Skin of body (tissue), 2 donors: ENCODE measurements around the gene BCAS1. TPM values are rescaled to one million over a fixed set of nuclear protein-coding genes. Genes with fewer than 3 reads are reported as not detected.
"Not testable (repeated sequence)": the region's sequence is repeated elsewhere in the genome, so short reads cannot be mapped to it uniquely, and the experiment has no call there.

Experiments used
- DNase-seq: peaks from one replicate; lab custom pipeline; 2025; lab: John Stamatoyannopoulos, UW
- total RNA-seq: library from RNA; depleted of rRNA; stranded (reverse); fragments of >200 nt; gene quantifications from one replicate; pipeline ENCODE4 v1.2.3, GENCODE V29; 2014

Gene BCAS1
- total RNA-seq, 1 donor from 2014 or later: 3.4 TPM

DNA sequence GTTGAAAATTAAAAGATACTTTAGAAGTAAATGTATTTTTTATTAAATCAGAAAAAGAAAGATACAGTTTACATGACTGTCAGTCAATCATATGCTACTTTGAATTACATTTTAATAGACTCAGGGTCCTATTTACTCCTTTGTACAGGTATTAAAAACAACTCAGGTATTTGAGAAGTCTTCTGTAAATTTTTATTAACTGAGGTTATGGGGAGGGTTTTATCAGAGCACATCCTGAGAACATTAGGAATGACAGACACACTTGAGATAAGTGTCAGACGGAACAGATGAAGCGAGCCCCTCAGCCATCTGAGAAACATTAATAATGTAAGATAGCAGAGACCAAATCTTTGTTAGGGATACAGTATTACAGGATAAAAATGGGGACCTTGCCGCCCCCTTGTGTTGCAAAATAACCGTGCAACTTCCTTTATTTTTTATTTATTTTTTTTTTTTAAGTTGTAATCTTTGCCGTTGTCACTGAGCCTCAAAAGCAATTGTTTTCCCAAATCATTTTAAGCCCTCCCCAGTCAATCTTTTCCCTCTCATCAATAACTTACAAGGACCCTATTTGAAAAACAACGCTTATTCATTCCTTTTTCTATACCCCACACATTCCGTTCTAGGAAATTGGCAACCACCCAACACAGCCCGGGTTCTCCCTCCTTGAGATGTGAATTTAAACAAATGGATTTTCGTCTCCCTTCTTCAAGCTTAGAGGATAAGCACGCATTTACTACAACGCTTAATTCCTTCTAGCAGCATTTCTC, 126.7 kb downstream of the BCAS1 start:
- peak; percentile 62 for DNase-seq

DNA sequence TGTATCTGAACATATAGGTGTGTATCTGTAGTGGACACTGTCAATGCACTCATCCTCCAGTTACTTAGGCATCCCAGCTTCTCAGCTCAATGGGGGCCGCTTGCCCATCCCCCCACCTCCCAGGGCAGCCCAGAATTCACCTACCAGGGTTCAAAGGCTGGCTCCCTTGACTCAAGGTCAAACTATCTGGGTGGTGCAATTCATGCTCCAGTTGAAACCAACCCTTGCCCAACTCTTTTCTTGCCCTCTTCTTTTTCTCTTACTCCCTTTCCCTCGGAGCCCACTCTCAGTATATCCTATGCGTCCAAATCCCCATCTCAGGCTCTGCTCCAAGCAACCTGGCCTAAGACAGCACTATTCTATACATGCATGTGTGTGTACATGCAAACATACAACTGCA, 127.4 kb downstream of the BCAS1 start:
- no peak for DNase-seq

DNA sequence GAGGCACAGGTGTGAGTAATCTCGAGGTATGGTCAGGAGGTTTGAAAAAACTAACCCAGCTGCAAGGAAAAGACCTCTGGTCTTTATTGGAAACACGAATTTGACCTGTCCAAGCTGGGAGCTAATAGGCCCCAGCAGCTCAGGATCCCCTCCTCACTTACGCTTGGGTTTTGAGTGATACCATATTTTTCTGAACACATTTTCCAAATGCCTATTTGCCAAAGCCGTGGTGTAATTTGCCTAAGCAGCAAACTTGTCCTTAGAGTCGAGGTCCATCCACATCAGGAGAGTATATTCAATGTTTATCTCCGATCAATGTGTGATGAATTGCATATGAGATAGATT, 128.0 kb downstream of the BCAS1 start:
- DNase-seq: no peak

DNA sequence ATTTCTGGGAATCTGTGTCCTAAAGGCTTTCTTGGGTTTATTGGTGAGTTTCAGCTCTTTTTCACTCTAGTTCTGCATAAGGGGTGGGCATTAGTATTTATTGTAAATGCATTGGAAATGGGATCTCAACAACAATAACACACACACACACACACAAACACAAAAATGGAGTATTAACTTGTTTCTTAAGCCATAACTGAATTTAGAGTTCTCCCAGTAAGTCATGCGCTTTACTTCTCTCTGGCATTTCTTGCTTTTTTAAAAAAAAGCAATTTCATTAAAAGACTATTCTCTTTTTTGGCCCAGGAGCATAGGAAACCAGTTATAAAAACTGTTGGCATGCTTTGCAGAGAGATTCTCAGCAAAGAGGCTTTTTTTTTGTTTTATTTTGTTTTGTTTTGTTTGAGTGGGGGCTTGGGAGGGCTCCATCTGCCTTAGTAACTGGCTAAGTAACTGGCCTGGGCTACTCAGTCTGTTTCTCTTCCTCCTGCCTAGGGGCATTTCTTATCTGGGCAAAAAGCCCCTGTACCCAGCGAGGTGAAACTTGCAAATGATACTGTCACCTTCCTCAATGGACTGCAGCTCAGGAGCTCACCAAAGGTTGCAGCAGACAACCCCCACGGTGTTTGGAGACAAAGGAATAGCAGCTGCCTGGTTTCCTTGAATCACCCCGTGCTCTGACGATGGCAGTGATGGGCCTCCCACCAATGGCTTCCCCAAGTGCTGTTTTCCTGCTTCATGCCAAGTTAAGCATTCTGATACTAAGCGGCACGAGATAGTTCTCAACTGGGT, 128.5 kb downstream of the BCAS1 start:
- no peak for DNase-seq

DNA sequence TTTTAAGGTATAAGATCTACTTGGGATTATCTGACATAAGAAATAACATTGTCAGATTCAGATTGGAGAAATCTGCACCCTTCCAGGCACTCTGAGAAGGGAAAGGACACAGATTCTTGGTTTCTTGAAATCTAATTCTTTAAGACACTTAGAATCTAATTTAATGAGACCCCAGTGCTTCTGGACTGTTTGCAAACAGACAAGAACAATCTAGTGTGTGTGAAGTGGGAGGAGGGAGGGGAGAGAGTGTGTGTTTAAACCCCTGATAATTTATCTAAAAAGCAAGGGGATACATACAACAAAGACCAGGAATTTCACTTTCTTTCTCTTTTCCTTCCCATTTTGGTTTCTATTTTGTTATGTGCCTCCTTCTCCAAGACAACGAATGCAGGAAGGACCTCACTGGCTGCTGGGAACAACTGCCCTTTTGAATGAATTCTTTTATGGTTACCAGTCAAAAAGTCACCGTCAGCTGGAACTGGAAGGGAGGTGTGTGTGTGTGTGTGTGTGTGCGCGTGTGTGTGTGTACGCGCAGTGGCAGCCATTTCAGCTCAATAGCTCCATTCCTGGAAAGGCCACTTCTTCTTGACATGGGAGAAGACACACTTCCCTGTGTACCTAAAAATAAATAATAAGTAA, 129.4 kb downstream of the BCAS1 start:
- peak; percentile 33 for DNase-seq

DNA sequence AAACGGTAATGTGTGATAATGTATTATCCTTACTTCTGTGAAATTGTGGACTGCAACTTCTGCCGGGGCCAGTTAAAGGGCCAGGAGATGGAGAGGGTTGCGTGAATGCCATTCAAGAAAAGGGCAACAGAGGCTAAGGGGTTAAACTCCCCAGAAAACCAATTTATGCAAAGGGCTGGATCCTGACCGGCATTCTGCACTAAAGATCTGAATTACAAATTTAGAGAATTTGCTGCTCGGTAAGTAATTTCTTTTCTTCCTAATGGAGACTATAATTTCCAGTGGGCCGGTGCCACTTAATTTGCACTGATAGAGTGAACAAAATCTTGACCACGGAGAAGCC, 130.1 kb downstream of the BCAS1 start:
- DNase-seq: no peak

DNA sequence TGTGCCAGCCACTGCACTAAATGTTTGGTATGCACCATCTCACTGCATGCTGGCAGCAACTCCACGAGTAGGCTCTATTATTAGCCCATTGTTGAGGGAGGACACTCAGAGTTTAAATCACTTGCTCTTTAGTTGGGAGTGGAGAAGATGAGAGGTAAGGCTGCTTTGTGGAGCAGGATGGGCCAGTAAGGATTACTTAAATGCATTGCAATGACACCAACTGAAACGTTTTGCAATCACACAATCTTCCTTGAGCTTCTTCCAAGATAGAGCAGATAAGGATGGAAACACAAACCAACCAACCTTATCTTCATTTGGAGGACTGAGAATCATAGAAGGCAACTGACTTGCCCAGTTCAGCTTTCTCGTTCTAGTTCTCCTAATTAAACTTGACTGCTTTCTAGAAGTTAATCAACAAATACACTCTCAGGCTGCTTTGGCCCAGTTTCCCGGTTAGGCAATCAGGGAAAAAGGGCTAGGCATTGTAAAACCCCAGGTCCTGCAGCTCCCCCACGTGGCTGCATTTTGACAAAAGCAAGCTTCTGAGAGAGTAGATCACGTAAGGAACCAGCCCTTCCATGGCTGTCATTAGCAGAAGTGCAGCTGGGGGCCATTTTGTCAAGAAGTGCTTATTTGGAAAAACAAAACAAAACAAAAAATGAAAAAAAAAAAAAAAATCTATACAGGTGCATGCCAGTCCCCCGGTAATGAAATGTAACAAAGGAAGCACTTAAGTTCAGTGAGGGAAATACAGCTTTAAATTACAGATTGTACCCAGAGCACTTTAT, 130.6 kb downstream of the BCAS1 start:
- peak; percentile 81 for DNase-seq

DNA sequence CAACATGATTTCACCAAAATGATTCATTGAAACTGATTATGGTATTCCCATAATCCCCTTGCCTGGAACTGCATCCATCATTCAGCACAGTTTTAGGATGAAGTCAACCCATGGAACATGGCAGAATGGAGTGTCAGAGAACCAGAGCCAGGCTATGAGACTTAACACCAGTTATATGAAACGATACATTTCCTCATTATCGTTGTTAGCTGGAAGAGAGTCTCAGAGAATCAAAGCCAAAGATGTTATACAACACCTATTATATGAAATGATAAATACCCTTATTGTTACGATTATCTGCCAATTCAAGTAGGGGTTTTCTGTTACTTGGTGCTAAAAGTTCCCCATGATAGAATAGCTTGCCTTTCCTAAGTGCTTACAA, 131.2 kb downstream of the BCAS1 start:
- DNase-seq: no peak

DNA sequence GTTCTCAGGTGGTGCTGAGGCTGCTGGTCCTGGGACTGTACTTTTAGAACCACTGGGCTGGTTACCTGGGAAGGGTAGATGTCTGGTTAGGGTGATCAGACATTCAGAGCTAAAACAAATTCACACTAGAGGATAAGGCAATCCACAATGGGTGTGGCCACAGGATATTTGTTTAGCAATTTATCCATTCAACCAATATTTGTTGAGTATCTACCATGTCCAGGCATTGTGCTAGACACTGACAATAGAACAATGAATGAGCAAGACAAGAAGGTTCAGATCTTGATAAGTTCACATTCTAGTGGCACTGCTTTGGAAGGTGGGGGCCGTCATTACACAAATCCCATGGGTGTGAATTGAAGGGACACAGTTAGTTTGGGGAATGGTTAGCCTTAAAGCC, 131.7 kb downstream of the BCAS1 start:
- no peak for DNase-seq

DNA sequence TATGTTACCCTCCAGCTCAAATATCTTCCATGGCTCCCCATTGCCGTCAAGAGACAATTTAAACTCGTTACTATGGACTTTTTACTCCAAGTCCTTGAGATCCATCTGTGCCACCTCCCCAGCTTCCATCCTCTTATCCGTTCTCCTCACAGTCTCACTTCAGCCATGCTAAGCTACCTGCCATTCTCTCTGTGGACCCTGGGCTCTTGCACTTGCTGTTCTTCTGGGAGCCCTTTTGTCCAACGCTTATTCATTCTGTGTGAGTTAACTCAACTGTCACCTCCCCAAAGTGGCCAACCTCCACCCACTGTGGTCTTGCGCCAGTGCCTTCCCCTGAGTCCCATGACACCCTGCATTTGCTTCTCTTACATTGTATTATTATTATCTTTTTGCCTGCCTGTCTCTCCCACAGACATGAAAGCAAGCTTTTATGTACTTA, 132.4 kb downstream of the BCAS1 start:
- DNase-seq: no peak

DNA sequence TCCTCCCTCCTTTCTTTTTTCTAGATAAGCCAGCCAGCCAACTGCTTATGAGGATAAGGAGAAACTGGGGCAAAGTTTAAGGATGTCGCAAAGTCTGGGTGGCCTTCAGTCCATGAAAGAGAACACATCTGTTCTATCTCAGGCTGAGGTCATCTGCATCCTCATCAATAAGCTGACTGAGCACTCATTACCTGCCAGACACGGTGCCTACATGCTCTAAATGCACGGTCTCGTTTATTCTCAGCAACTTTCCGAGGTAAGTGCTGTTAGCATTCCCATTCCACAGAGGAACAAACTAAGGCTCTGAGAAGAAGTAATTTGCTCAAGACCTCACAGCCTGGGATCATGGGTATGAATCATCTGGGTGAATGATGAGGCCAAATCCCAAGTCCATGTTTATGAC, 133.1 kb downstream of the BCAS1 start:
- DNase-seq: no peak

DNA sequence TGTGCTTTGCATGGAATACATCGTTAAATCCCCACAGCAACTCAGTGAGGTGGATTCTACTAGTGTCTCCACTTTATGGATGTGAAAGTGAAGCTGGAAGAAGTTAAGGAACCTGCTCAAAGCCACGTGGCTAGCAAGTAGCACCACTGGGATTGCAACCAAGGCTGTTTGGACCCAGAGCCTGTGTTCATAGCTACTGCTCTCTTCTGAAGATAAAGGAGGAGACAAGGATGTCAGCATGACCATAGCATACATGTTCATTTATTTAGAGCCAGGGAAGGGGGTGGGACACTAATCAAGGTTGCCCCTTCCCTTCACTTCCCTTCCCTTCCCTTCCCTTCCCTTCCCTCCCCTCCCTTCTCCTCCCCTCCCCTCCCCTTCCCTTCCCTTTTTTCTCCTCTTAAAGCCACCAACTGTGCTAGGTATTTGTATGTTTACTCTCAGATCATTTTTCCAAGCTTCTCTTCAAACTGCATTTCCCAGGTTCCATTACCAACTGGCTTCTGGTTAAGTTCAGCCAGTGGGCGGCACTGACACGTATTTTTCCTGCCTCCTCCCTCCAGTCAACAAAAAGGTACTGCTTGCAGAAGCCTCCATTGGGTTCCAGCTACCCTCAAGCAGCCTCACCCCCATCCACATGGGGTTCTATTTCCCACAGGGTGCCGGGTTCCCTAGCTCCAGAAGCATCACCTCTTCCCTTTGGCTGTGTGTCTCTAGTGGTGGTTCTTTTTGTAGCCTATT, 134.9 kb downstream of the BCAS1 start:
- DNase-seq: no peak

DNA sequence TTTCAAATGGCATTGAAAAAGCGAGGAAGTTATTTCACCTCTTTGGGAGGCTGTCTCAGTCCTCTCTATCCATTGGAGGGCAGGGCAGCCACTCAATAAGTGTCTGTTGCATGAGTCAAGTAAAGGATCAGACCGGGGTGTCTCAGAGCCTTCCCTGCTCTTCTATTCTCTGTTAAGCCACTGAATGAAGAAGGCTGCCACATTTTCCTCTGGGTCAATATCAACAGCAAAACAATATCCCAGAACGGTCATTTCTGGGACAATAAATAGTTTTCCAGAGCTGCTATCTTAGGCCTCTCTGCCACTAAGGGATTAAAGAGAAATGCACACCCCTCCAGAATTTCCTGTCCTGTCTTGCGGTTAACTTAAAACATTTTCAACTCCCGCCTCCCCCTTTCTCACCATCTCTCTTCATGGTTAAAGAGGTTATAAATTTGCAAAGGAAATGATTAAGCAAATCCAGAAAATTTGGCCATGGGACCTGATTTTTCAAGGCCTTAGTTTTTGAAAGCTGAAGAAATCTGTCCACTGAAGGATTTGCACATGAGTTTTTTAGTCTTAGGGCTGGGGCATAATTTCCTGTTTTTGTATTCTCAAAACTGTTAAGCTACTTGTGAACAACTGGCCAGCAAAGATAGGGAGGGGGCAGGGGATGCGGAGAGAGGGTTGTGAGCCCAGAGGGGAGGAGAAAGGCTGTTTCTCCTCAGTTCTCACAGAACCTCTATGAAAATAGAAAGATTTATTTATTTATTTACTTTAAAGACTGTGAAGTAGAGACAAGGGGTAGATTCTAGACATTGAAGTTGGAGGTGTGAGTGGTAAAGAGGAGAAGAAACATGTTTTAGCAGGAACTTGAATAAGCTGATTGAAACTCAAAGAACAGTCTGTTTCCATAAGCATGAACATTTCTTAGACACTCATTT, 135.7 kb downstream of the BCAS1 start:
- DNase-seq: no peak

DNA sequence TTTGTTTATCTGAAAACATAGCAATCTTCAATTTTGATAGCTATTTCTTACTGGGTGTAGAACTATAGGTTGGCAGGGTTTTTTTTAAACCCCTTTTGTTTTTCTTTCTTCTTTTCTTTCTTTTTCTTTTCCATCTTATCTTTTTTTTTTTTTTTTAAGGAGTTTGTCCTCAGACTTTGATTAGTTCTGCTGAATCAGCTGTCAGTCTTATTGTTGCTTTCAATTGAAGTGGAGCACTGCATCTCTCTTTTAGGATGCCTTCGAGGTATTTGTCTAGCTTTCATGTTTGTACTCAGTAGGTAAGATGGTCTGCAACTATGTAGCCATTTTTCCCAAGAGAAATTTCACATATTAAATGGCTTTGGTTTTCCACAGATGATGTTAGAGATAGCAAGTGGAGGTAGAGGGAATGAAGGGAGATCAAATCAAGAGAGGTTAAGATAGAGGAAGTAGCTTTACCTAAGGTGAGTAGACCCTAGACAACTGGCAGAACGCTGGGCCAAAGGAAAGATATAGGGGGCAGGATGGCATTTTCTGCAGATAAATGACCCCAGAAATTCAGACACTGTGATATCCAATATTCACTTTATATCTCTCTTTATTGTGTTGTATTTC, 137.1 kb downstream of the BCAS1 start:
- no peak for DNase-seq

DNA sequence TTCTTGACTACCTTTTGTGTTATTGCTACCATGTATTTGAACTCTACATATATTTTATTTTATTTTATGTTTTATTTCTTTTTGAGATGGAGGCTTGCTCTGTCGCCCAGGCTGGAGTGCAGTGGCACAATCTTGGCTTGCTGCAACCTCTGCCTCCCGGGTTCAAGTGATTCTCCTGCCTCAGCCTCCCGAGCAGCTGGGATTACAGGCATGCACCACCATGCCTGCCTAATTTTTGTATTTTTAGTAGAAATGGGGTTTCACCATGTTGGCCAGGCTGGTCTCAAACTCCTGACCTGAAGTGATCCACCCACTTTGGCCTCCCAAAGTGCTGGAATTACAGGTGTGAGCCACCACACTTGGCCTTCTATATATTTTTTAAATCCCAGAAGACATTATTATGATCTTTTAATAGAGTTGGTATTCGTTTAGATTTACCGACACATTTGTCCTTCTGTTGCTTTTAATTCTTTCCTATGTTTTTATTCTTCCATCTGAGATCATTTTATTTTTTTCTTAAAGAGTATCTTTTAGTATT, 137.7 kb downstream of the BCAS1 start:
- DNase-seq: not testable (repeated sequence)

DNA sequence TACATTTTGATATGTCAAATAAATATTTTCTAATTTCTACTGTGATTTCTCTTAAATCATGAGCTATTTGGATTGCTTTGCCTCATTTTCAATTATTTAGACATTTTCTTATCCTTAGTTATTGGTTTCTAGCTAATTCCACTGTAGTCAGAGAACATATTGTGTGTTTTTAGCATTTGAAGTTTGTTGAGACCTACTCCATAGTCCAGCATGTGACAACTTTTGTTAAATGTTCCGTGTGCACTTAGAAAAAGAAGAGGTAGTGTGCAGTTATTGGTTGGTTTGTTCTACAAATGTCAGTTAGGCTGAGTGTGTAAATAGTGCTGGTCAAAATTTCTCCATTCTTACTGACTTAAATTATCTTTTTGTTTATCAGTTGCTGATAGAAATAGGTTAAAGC, 138.8 kb downstream of the BCAS1 start:
- no peak for DNase-seq

DNA sequence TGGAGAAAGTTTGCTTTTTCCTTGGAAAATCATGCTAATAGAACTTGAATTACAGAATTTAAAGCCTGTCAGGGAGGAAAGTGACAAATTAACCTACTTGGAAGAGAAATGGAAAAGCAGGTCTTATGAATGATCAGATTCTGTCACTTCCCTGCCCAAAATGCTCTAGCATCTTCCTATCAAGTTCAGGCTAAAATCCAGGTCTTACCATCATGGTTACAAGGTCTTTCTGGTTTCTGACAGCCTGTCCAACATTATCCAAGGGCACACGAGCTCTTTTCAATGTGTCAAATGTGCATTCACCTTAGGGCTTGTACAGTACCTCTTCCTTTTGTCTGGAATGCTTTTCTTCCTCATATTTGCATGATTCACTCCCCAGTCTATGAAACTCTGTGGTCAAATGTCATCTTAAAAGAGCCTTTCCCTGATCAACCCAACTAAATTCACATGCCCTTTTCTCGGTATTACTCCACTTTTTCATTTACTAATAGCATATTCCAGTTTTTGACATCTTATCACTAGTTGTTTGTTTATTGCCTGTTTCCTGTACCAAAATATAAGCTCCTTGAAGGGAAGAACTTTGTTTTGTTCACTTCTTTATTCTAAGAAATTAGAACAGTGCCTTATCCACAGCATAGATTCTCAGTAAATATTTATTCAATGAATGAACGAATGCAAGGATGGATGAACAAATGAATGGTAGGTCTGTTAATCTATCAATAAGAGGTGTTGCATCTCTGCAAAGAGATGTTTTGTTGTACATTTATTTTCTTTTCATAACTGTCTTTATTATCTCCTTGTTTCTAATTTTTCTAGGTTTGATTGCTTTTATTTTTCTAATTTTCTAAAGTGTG, 139.5 kb downstream of the BCAS1 start:
- no peak for DNase-seq

DNA sequence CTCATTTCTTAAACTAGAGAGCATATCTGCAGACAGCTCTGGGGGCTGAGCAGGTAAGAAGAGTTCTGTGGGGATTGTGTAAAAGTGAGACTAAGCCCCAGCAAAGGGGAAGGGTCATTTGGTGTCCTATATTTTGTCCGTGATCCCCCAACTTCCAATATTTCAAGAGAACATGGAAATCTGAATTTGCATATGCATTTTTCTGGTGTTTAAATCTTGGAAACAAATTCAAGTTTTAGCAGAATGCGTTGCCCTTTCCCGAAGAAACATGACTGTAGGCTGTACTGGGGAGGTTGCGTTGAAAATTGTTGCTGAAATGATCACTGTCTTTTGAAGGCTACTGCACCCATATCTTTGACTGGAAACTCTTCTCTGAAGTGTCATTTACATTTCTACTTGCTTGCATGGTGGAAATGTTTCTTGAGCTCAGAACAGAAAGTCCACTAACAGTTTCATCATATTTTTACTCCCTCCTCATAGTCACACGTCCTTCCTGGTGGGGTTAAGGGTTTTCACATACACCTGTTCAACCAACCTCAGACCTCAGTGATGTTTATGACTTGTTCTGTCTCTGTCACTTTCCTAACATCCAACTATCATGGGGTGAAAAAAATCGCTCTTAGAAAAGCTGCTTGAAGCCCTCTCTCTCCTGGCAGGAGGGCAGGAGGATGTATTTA, 140.3 kb downstream of the BCAS1 start:
- no peak for DNase-seq
